Stimulated activated CD8-positive, alpha-beta memory T cell treated with anti-CD3 and anti-CD28 coated beads, Interleukin-7, amount 100 ng/mL, for 48 hours (primary cell): ENCODE measurements around the gene KRTAP29-1.
"Not testable (repeated sequence)": the region's sequence is repeated elsewhere in the genome, so short reads cannot be mapped to it uniquely, and the experiment has no call there.

Experiments
- DNase-seq, 2 donors: peaks; one replicate each; pipeline ENCODE4 v3.0.0-alpha.2; 2020; ENCODE audit warnings: low read depth in 1 of 2; ENCODE audit errors: extremely low read depth in 1 of 2

The KRTAP29-1 gene

DNA sequence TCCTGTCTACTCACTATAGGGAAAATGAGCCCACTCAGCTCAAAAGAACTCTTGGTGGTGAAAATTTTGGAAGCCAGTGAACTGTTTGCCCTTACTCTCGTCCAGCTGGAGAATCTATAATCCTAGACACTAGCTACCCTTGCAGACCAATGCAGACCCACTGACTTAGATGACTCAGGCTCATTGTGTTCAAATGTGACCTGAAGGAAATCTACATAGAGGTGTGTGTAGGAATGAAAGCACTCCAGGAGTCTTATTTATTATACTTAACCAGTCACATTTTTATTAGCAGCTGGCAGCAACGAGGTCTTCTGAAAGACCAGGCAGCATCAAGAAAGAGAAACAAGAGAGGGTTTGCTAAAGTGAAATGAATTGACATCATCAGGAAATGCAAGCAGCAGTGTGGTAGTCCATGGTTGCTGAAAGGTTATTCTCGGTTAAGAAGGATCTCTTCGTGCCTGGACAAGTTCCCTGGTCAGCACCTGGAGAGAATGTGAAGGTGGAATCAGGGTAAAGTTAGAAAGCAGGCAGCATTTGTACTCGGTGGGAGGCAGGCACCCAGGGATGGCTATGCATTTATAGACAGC is 1.4 kb downstream of the KRTAP29-1 start:
- DNase-seq: no peak

DNA sequence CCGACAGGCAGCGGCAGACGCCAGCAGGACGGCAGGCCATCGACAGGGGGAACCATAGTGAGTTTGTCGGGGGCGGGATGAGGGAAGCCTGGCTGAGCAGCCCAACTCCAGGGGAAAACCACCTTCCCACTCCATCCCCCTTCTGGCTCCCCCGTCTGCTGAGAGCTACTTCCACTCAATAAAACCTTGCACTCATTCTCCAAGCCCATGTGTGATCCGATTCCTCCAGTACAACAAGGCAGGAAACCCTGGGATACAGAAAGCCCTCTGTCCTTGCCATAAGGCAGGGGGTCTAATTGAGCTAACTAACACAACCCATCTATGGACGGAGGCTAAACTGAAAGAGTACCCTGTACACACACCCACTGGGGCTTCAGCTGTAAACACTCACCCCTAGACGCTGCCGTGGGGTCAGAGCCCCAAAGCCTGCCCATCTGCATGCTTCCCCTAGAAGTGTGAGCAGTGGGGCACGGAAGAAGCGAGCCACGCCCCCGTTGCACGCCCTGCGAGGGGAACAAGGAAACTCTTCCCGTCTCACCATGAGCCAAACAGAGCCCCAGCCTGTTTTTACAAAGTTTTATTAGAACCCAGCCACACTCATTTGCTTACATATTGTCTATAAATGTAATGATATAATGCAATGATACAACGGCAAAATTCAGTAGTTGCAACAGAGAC is 4.1 kb downstream of the KRTAP29-1 start:
- no peak for DNase-seq

DNA sequence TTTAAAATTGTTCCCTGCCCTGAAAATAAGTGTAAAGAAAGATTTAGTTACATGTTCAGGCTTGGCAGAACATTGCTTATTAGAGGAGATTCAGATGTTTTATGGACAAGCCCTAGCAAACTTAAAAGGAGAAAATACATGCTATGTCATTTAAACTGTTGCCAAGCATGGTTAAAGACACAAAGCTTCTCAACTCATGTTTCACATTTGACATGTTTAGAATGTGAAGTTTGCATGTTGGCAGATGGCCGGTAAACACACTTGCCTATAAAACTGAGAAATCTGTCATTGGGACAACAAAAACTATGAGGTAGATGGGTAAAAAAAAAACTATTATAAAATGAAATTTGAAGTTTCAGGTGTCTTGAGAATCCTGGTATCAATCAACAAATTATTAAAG is 5.8 kb downstream of the KRTAP29-1 start:
- no peak for DNase-seq

DNA sequence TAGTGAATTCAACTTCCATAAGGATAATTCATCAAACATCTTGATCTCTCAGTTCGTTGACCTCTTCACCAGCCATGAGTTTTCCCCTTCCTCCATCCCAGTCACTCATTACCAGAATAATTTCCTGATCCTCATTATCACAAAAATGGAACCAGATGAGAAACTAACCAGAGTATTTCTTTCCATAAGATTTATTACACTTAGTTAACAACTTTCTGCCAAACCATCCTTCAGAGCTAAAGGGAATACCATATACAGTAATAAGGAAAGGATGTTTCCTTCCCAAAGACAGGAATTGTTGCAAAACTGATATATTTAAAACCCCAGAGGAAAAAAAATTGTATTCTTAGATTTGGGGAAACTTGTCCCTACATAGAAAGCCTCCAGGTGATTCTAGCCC is 8.6 kb downstream of the KRTAP29-1 start:
- no peak for DNase-seq

DNA sequence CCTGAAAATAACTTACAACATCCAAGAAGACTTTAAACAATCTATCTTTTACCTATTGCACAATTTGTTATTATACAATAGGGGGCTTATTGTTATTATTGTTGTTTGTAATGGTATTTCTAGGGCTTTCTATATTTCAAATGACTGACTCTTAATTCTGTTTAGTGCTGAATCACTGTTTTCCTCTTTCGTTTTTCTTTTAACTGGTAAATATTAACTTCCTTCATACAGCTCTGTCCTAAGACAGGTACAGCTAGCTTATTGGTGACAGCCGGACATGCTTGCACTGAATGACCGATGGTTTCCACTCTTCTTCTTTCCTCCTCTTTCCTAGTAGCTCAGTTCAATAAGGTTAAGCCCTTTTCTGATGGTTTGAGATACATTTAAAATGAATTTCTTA is 15.6 kb downstream of the KRTAP29-1 start:
- DNase-seq: no peak

DNA sequence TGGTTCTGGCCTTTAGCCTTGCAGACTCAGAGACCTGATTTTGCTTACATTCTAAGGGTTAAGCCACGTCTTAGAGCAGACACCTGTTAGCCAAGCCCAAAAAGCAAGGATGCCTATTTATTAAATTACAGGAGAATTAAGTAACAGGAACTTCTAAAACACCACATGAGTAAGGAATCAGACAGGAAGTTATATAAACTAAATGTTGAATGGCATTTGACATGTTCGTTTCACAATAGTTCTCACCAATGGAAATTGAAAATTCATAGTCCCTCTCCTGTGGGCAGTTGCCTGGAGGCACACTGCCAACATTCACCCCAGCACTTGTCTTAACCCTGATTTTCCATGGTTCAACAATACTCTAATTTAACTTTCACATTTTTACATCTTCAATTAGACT is 18.1 kb downstream of the KRTAP29-1 start:
- no peak for DNase-seq

DNA sequence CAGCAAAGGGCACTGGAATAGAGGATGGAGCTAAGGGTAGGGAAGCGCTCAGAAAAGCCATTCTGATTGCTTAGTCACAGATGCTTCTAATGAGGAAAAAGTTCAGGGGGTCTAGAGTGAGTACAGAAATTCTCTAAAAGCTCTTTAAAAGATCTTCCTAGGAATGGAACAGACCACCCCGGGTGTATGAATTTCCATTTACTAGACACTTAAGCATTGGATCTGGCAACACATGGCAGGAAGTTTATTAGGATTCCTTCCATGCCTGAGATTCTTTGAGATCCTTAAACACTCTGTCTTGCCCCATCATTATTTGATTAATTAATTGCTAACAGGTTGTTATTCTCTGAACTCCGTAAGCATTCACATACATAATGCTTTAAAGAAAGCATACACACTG is 18.6 kb downstream of the KRTAP29-1 start:
- DNase-seq: no peak

DNA sequence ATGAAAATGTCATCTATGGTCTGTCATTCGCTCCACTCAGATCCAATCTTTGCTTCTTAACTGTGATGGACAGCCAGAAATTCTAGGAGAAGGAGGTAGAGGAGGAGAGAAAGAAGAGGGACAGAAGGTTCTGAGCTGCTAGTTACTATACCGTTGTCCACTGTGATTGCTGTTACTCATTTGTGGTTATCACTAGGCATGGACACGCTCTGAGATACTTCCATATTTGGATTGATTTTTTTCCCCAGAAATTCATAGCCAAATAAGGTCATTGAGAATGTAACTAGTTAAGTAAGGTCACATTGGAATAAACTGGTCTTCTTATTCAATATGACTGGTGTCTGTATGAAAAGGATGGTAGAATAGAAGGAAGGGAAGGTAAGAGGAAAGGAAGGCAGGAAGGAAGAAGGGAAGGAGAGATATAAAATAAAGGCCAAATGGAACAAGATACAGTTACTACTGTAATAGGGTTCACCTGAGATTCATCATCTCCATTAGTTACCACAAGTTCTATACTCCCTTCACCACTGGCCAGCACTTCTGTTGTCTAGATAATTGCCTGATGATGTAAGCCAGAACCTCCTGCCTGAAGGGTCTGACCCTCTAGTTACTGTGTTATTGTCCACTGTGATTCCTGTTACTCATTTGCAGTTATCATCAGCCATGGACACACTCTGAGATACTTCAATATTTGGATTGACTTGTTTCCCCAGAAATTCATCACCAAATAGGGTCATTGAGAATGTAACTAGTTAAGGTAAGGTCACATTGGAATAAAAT is 24.3 kb downstream of the KRTAP29-1 start:
- DNase-seq: no peak

DNA sequence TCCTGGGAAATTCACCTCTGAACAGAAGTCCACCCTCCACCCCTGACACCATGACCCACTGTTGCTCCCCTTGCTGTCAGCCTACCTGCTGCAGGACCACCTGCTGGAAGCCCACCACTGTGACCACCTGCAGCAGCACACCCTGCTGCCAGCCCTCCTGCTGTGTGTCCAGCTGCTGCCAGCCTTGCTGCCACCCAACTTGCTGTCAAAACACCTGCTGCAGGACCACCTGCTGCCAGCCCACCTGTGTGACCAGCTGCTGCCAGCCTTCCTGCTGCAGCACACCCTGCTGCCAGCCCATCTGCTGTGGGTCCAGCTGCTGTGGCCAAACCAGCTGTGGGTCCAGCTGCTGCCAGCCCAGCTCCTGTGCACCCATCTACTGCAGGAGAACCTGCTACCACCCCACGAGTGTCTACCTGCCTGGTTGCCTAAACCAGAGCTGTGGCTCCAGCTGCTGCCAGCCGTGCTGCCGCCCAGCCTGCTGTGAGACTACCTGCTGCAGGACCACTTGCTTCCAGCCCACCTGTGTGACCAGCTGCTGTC is 26.9 kb downstream of the KRTAP29-1 start, which contains the start of gene KRTAP9-7:
TSS of gene KRTAP9-7 (plus strand) at position 51 of the 543 bp plus-strand sequence. CDS start at position 51, 0 bp downstream.
- not testable (repeated sequence) for DNase-seq

DNA sequence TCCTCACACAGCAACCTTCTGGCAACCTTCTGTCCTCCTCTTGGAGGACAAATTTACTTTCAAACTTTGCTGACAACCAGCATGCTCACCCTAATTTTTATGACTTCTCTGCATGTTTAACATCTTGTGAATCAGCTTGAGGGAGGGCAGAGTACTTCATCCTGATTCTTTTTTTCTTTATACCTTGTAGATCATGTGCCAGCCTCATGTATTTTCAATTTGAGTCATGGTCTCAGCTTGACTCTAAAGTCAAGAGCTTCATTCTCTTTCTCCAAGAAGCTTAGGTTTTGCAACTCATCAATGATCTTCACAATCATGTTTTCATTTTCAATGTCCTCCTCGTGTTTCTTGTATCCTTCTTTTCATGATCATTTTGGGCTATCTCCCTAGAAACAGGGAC is 30.8 kb downstream of the KRTAP29-1 start:
- no peak for DNase-seq

DNA sequence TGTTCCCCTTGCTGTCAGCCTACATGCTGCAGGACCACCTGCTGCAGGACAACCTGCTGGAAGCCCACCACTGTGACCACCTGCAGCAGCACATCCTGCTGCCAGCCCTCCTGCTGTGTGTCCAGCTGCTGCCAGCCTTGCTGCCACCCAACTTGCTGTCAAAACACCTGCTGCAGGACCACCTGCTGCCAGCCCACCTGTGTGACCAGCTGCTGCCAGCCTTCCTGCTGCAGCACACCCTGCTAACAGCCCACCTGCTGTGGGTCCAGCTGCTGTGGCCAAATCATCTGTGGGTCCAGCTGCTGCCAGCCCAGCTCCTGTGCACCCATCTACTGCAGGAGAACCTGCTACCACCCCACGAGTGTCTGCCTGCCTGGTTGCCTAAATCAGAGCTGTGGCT is 31.3 kb downstream of the KRTAP29-1 start:
- not testable (repeated sequence) for DNase-seq

DNA sequence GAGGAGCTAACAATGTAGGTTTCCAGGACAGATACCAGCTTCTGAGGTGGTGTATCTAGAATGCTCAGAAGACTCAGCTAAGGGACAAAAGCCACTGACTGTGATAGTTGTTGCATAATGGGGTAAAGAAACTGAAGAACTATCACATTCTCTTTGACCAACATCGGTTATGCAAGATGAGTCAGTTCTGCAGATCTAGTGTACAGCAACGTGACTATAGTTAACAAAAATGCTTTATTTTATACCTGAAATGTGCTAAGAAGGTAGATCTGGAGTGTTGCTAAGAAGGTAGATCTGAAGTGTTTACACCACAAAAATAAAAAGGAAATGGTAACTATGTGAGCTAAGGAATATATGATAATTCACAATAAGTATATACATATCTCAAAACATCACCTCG is 34.9 kb downstream of the KRTAP29-1 start:
- no peak for DNase-seq

DNA sequence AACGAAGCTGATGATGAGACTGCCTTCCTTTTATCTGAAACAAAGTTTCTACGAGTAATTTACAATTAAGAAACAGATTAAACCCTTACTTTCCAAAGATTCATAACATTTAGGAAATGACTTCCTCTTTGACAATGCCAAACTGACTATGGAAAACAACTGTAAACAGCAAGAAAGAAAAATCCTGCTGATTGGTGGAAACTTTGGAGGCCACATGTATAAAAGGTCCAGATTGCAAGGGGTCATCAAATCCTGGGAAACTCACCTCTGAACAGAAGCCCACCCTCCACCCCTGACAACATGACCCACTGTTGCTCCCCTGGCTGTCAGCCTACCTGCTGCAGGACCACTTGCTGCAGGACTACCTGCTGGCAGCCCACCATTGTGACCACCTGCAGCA is 37.6 kb downstream of the KRTAP29-1 start, which contains the start of gene KRTAP9-6:
TSS of gene KRTAP9-6 (plus strand) at position 301 of the 400 bp plus-strand sequence. CDS start at position 301, 0 bp downstream.
- no peak for DNase-seq

DNA sequence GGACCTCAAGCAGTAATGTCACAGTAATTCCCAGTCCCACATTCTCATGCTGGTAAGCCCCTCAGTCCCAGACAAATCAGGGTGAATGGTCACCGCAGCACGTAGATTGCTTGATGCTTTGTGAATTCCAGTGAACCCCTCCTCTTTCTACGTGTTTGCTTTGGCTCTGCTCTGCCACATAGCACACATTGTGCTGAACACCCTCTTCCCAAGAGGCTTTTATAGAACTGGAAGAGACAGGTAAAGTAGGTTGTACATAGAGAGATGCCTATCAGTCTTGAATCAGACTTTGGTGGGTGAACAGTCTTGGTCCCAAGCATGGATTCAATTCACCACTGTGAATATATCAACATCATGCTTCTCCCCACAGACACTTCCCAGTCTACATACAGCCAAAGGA is 38.1 kb downstream of the KRTAP29-1 start:
- no peak for DNase-seq

DNA sequence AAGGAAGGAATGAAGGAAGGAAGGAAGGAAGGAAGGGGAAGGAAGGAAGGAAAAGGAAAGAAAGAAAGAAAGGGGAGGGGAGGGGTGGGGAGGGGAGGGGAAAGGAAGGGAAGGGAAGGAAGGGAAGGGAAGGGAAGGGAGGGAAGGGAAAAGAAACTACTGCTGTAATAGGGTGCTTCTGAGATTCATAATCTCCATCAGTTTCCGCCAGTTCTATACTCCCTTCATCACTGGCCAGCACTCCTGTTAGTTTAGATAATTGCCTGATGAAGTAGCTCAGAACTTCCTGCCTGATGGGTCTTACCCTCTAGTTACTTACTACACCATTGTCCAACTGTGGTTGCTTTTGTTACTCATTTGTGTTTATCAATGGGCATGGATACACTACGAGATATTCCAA is 39.4 kb downstream of the KRTAP29-1 start:
- no peak for DNase-seq

DNA sequence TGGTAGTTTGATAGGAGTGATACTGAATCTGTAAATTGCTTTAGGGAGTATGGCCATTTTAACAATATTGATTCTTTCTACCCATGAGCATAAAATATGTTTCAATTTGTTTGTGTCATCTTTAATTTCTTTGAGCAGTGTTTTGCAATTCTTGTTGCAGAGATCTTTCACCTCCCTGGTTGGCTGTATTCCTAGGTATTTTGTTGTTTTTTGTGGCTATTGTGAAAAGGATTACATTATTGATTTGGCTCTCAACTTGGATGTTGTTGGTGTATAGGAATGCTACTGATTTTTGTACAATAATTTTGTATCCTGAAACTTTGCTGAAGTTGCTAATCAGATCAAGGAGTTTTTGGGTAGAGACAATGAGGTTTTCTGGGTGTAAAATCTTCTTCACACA is 44.2 kb downstream of the KRTAP29-1 start:
- no peak for DNase-seq

DNA sequence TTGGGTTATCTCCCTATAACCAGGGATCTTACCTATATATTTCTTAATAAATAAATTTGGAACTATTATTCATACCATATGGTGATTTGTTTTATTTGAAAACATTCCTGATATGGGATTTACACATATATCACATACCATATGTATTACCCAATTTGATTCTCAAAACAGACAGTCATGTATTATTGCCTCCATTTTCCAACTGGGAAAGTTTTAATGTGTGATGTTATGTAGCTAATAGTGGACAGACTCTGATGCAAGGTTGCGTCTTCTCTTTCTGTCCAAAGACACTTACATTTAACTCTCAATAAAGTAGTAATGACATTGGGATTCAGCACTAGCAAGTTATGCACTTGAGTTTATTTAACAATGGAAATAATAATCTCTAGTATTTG is 46.4 kb downstream of the KRTAP29-1 start:
- no peak for DNase-seq

DNA sequence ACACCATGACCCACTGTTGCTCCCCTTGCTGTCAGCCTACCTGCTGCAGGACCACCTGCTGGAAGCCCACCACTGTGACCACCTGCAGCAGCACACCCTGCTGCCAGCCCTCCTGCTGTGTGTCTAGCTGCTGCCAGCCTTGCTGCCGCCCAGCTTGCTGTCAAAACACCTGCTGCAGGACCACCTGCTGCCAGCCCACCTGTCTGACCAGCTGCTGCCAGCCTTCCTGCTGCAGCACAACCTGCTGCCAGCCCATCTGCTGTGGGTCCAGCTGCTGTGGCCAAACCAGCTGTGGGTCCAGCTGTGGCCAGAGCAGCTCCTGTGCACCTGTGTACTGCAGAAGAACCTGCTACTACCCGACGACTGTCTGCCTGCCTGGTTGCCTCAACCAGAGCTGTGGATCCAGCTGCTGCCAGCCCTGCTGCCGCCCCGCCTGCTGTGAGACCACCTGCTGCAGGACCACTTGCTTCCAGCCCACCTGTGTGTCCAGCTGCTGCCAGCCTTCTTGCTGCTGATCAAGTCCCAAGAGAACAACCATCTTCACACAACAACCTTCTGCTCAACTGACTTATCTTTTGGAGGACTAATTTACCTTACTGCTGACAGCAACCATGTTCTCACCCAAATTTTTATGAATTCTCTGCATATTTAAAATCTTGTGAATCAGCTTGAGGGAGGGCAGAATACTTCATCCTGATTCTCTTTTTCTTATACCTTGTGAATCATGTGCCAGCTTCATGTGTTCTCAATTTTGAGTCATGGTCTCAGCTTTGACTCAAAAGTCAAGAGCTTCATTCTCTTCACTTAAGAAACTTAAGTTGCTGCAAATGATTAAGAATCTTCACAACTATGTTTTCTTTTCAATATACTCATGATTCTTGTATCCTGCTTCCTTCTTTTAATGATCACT is 47.0 kb downstream of the KRTAP29-1 start, which contains the start of gene KRTAP9-9:
TSS of gene KRTAP9-9 (plus strand) at position 4 of the 910 bp plus-strand sequence.
- not testable (repeated sequence) for DNase-seq

DNA sequence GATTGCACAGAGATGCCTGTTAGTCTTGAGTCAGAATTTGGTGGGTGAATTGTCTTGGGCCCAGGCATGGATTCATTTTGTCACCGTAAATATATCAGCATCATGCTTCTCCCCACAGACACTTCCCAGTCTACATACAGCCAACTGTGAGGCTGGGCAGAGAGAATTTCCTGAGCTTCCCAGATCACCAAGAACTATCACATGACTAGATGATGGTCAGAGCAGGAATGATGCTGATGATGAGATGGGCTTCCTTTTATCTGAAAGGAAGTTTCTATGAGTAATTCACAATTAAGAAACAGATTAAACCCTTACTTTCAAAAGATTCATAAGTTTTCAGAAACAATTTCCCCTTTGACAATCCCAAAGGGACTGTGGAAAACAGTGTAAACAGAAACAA is 47.8 kb downstream of the KRTAP29-1 start:
- DNase-seq: no peak
